ENCODE results near the gene TMEM175.

The TMEM175 gene

GRCh38 chr4:901192-901910 is 30.9 kb upstream of the TMEM175 start:
- Histone ChIP-seq H3K9me3 (peaks cover 2% of the 10 kb centered on the region; the same call in 1 of the 2 replicates), H3K27me3 (no peaks in the 10 kb centered on the region), H3K36me3 (peaks cover 14% of the 10 kb centered on the region), H3K4me3 (ENCODE audit: low read depth, low read length) (no peak overlapping the region), H3K4me1 (no peaks in the 10 kb centered on the region)
- DNase-seq = no peak
- TF ChIP-seq, protein P1, sequence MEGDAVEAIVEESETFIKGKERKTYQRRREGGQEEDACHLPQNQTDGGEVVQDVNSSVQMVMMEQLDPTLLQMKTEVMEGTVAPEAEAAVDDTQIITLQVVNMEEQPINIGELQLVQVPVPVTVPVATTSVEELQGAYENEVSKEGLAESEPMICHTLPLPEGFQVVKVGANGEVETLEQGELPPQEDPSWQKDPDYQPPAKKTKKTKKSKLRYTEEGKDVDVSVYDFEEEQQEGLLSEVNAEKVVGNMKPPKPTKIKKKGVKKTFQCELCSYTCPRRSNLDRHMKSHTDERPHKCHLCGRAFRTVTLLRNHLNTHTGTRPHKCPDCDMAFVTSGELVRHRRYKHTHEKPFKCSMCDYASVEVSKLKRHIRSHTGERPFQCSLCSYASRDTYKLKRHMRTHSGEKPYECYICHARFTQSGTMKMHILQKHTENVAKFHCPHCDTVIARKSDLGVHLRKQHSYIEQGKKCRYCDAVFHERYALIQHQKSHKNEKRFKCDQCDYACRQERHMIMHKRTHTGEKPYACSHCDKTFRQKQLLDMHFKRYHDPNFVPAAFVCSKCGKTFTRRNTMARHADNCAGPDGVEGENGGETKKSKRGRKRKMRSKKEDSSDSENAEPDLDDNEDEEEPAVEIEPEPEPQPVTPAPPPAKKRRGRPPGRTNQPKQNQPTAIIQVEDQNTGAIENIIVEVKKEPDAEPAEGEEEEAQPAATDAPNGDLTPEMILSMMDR (IDR thresholded peaks at IDR 0.05; ENCODE audit: low read depth, low read length) = no peak

DNA sequence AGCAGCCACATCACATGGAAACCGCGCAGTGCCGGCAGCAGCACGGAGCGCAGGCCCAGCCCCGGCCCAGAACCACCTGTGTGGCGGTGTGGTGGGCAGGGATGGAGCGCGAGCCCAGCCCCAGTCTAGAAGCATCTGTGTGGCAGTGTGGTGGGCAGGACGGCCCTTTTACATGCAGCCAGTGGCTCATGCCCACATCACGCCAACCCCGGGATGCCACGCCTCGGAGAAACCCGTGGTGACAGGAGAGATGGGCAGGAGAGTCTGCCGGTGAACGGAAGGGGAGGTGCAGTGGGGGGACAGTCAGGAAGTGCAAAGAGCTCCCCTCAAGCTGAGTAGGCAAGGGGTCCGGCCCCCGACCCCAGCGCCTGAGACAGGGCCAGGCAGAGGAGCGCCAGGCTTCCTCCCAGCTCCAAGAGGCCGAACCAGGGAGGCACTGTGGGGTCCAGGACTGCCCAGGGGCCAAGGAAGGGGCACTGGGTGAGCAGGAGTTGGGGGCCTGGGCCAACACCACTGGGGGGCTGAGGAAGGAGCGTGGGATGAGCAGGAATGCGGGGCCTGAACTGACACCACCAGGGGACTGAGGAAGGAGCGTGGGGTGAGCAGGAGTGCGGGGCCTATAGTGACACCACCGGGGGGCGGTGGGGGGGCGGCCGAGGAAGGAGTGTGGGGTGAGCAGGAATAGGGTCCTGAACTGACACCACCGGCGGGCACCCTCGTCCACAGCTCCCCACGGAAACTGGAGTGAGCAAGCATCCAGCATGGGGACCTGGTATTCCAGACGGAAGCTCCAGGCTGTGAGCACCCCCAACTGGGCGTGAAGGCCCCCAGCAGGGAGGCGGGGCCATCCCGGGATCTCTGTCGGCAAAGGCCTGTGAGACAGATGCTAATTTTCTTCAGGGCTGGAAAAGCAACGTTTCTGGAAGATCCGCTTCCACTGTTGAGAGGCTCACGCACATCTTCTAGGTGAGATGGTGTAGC is 28.9 kb upstream of the TMEM175 start:
- DNase-seq = no peak
- Histone ChIP-seq H3K4me1 (peaks cover 6% of the 10 kb centered on the region; the same call in 1 of the 2 replicates), H3K9me3 (peaks cover 2% of the 10 kb centered on the region; the same call in 1 of the 2 replicates), H3K27me3 (no peaks in the 10 kb centered on the region), H3K4me3 (ENCODE audit: low read depth, low read length) (no peak overlapping the region), H3K36me3 (peaks cover 8% of the 10 kb centered on the region; the same call in 1 of the 2 replicates)
- TF ChIP-seq, protein P1 (IDR thresholded peaks at IDR 0.05; ENCODE audit: low read depth, low read length) = no peak

GRCh38 chr4:905485-906338 is 26.5 kb upstream of the TMEM175 start:
- H3K4me1 ChIP-seq = peaks cover 7% of the 10 kb centered on the region; the same call in 1 of the 2 replicates
- H3K27me3 ChIP-seq = no peaks in the 10 kb centered on the region
- H3K36me3 ChIP-seq = peaks cover 11% of the 10 kb centered on the region
- no peak overlapping the region for H3K4me3 ChIP-seq (ENCODE audit: low read depth, low read length)
- DNase-seq = no peak
- TF ChIP-seq, protein P1 (IDR thresholded peaks at IDR 0.05; ENCODE audit: low read depth, low read length) = no peak
- peaks cover 2% of the 10 kb centered on the region; the same call in 1 of the 2 replicates for H3K9me3 ChIP-seq

- Histone ChIP-seq H3K36me3 (peaks cover 19% of the 10 kb centered on the region), H3K9me3 (peaks cover 2% of the 10 kb centered on the region; the same call in 1 of the 2 replicates), H3K4me3 (ENCODE audit: low read depth, low read length) (no peak overlapping the region), H3K27me3 (no peaks in the 10 kb centered on the region), H3K4me1 (peaks cover 7% of the 10 kb centered on the region; the same call in 1 of the 2 replicates)
- TF ChIP-seq, protein P1 (IDR thresholded peaks at IDR 0.05; ENCODE audit: low read depth, low read length) = no peak
- no peak for DNase-seq
Observed at GRCh38 chr4:906339-907102, 25.7 kb upstream of the TMEM175 start.

DNA sequence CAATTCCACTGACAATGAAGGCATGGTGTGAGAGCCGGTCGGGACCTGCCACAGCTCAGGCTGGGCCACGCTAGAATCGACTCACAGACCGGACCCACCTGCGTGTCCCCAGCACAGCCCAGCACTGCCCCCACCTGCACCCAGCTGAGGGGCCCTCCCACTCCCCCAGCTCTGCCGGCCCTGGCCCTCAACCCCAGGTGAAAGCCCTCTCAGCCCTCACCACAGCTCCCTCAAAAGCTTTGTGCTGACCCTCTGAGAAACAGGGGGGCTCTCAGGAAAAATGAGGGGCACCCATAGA is 25.2 kb upstream of the TMEM175 start:
- no peak for DNase-seq
- peaks cover 2% of the 10 kb centered on the region; the same call in 1 of the 2 replicates for H3K9me3 ChIP-seq
- TF ChIP-seq, protein P1 (IDR thresholded peaks at IDR 0.05; ENCODE audit: low read depth, low read length) = no peak
- H3K4me1 ChIP-seq = peaks cover 7% of the 10 kb centered on the region; the same call in 1 of the 2 replicates
- H3K4me3 ChIP-seq (ENCODE audit: low read depth, low read length) = no peak overlapping the region
- H3K27me3 ChIP-seq = no peaks in the 10 kb centered on the region
- peaks cover 25% of the 10 kb centered on the region for H3K36me3 ChIP-seq
